GM19328 (cell line): Measurements from ENCODE around the gene KAZN.

ENCODE experiments used
- ATAC-seq: cut with Tn5 transposase; IDR thresholded peaks from one replicate; pipeline ENCODE4 v1.9.1; 2021; ENCODE audit warnings: mild to moderate bottlenecking, moderate library complexity; ENCODE audit not compliant: unreplicated experiment

KAZN gene

DNA sequence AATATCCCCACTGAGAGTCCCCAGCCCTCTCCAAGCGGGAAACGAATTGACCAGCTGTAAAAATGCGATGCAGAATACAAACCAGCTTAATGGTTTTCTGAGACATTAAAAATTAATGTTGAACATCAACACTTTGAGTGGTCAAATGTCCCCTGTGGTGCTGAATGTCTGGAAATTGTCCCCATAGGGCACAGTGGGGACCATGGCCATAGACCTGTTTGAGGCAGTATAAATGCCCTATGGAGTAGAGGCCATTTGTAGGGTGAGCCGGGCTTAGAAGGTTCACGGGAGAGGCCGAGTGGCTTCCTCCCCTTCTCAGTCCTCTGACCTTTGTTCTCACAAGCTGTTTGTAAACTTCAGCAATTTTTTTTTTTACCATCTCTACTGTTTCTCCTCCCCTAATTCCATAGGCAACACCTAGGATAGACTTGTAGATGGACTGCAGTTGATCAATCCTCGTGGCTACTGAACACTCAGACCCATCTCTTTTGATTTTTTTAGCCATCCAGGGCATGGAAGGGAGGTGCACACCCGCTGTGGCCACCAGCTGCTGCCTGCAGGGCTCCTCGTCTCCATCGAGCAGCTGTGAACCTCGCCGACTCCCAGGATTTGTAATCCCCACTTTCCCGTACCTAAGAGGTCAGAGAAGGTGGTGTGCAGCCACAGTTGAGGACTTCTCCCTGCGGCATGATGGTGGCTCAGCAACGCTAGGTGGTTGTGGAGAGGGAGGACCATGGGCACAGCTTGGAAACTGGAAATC is 41.0 kb downstream of the KAZN start:
- ATAC-seq: no peak

DNA sequence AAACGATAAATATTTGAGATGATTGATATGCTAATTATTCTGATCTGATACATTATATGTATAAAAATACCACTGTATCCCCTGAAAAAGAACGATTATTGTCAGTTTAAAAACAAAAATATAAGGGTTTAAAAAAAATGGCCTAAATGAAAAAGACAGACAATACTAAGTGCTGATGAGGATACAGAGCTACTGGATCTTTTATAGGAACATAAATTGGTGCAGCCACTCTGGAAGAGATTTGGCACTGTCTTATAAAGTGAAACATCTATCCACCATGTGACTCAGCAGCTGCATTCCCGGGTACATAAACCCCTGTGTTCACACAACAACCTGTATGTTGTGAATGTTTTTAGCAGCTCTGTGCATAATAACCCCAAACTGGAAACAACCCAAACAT is 44.2 kb downstream of the KAZN start:
- no peak for ATAC-seq

DNA sequence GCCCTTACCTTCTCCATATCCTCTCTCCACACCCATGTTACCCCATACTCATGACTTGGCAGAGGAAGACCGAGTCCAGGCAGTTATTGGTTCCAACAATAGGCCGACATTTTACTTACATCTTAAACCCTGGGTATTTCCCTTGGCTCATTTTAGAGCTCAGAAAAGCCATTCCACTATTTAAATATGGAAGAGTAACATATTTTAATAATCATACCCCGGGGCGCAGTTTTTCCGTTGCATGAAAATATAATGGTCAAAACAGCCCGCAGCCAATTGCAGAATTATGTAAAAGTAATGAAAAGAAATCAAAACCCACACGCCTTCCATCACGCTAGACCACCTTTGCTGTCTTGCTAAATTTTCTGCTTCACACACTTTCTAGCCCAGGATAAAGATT is 48.5 kb downstream of the KAZN start:
- ATAC-seq: no peak

DNA sequence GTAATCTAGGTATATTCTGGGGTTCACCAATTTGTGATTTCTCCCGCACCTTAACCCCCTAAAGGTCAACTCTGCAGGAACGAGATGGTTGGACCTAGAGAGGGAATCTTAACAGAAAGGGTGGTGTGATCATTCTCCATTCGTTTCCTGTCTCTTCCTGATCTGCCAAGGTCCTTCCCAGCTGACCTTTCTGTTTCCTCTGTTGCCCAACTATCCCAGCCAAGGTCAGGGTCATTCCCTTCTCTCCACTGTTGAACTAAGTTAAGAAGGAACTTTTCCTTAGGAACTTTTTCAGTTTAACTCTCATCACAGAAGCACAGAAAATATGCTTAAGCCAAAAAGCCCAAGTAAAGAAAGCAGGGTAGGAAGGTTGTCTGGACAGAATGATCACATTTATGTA is 49.3 kb downstream of the KAZN start:
- no peak for ATAC-seq

DNA sequence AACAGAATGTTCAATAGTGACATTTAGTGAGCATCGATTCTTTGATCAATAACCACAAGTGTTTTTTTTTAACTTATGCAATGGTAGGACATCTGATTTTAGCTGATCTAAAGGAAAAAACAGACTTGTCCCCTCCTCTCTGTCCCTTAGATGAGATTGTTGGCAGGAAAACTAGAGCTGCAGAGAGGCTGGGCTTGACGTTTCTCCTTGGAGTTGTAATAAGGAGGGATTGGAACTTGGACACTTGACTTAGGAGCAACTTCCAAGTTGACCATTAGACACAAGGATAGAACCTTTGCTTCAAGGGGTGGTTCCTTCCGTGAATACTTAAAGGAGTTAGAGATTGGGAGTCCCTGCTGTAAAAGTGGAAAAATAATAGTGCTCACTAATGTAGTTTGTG is 49.9 kb downstream of the KAZN start:
- ATAC-seq: no peak

DNA sequence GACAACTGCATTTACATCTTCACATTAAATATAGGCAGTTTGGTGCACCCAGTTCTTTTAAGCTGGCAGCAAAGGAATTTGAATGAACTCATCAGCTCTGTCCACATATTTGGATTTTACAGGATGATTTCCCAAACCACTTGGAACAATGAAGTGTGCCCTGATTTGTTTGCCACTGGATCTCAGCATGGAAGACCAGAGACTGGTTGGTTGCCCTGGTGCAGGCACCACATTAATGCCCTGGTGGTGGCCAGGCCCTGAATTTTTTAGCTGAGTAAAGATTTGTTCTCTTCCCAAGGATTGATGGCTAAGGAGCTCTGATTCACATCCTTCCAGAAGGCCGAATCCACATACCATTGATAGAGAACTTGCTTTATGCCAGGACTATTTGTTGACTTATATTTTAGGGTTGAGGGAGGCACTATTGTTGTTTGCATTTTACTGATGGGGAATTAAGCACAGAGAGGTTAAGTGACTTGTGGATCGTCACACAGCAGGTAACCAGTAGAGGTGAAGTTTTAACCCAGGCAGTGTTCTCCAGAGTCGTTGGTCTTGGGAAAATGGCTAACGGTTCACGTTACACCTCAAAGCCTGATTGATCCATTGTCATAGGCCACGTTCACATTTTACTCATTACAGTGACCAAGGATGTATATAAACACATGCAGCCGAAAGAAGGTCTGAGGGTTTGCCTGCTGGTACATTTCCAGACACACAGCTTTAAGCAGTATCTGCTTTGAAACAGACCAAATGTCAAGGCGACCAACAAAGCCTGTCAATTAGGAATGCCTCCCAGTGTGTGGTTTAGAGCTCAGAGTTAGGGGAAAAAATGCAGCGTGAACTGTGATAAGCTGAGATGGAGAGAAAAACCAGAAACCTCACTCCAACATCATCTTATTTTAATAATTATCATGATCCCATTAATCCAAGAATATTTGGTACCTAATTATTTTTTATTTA is 50.7 kb downstream of the KAZN start:
- ATAC-seq: no peak

DNA sequence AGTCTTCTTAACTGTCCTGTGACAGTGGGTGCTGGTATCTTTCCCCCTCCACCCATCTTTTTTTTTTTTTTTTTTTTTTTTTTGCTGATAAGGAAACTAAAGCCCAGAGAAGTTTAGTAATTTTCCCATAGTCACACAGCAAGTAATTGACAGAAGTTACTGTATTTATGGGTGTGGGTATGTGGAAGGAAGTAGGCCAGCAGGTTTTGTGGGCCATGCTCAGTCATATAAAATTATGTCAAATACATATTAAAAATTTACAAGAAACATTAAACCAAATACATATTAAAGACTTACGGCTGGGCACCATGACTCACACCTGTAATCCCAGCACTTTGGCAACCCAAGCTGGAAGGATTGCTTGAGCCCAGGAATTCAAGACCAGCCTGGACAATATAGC is 51.5 kb downstream of the KAZN start:
- ATAC-seq: no peak

DNA sequence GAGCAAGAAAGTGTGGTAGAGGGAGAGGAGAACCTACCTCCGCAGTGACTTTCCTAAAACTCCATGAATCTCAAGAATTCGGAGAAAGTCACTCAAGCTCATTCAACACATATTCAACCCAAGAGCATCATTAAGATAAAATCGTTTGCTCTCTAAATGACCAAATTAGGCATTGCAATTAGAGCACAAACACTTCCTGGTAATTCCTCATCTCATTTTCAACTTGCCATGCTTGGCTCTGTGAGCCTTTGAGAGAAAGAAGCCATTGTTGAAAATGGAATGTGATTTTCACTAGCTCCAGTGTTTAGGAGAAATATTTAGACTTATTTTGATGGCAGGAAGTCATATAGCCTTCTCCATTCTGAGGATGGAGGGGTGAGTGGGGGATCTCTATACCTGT is 52.5 kb downstream of the KAZN start:
- no peak for ATAC-seq

DNA sequence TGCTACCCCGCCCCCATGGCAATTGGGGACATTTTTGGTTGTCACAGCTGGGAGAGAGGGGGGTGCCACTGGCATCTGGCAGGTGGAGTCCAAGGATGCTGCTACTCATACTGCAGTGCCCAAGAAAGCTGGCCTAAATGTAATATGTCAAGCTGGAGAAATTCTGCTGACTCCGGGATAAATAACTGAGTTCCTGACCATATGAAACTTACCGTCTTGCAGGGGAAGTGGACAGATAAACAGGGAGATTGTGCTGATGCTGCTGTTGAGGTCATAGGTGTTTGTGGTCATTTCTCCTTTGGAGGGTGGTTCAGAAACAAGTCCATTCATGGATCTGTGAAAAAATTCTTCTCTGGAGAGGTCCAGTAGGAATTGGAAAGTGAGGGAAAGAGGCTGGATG is 54.4 kb downstream of the KAZN start:
- ATAC-seq: no peak

DNA sequence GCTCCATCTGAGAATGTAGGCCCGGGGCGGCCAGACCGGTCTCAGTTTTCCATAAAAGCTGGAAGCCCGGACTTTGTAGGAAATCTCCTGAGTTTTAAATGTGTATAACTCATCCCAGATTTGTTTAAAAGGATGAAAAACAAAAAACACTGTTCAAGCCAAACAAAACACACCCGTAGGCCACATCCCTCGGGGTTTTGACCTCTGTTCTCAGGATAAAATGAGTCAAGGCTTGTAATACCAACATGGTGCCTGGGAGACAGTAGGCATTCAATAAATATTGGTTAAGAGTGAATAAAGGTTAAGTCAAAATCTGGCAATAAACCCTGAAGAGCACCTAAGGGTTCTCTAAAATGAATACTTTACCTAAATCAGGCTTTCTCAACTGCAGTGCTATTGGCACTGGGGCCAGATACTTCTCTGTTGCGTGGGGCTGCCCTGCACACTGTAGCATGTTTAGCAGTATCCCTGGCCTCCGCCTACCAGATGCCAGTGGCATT is 55.0 kb downstream of the KAZN start:
- ATAC-seq: no peak

DNA sequence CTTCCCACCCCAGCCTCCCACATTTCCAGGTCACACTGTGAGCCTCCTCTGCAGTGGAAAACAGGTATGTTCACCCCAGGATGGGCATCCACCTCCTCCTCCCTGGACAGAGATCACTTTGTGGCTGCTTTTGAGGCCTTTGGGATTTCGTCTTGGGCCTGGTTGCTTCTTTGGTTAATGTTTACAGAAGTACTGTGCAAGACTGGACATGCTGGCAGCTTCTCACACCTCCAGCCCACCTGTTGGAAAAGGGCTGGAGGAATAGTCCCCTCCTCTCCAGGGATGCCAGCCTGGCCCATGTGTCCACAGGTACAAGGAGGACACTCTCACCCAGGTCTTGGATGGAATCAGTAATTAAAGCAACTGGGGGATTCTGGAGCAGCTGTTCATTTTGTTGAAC is 56.1 kb downstream of the KAZN start:
- no peak for ATAC-seq

DNA sequence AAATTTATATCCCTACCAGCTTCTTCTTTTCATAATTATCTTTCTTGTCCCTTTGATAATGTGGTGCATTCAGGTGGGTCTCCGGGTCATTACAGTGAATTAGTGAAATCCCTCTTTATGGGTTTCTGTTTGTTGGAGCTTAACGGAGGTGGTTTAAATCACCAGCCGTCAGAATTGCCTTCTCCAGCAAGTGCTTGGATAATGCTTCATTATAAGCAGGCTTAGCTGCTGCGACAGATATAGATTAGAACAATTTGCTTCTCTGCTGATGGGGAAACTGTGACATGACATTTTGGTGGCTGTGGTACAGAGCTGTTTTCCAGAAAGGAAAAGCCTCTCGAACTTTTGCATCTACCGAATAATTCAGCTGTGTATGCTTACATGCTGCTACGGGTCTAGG is 56.9 kb downstream of the KAZN start:
- ATAC-seq: no peak

DNA sequence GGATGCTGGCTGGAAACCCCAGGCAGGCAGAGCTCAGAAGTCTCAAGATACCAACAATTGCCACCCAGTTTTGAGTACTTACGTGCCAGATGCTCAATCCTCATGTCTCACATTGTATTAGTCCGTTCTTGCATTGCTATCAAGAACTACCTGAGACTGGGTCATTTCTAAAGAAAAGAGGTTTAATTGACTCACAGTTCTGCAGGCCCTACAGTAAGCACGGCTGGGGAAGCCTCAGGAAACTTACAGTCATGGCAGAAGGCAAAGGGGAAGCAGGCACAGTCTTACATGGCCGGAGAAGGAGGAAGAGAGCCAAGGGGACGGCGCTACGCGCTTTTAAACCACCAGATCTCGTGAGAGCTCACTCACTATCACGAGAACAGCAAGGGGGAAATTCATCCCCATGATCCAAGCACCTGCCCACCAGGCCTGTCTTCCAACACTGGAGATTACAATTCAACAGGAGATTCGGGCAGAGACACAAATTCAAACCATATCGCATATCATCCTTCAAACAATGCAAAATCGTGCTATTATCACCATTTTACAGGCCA is 58.0 kb downstream of the KAZN start:
- no peak for ATAC-seq

DNA sequence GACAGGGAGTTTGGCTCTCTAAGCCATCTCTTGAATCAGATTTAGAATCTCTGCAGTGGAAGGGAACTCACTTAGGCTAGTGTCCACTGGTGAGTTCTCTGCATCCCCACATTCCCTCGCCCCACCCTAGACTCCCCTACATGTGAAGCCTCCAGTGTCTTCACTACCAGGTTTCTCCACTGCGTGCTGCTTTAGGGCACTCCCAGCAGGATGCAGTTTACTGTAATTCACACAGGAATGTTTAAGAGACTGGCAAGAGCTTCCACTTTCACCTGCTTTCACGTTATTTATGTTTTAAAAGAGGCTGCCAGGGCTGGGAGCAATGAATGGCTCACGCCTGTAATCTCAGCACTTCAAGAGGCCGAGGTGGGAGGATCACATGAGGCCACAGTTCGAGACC is 60.2 kb downstream of the KAZN start:
- no peak for ATAC-seq

DNA sequence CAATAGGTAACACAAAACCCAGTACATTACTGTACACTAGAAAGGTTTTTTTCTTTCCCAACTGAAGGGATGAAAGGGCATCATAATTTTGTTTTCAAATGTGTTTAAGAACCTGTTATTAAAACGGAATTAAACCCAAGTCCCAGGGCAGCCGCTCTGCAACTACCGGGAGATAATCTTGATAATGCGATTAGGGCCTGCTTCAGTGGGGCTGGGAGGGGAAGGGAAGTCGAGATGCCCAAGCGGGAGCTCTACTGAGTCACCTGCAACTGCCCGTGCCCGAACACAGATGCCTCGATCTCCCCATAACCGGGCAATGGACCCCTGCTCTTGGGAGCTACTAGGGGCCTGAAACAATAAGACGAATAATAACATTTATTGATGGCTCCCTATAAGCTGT is 61.4 kb downstream of the KAZN start:
- no peak for ATAC-seq

DNA sequence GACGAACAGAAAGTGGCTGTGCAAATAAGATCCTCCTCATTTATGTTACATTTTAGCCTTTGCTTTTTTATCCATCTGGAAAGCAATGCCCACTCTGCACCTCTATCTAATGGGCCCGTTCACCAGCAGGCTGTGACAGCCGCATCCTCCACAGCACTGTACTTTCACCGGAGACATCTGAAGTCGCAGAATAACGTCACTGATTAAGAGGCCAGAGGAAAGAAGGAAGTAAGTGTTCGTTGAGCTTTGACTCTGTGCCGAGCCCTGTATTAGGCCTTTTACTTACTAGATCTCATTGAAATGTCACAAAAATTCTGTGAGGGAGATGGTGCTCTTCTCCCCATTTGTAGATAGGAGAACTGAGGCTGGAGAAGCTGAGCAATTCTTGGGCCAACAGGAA is 62.3 kb downstream of the KAZN start:
- no peak for ATAC-seq

DNA sequence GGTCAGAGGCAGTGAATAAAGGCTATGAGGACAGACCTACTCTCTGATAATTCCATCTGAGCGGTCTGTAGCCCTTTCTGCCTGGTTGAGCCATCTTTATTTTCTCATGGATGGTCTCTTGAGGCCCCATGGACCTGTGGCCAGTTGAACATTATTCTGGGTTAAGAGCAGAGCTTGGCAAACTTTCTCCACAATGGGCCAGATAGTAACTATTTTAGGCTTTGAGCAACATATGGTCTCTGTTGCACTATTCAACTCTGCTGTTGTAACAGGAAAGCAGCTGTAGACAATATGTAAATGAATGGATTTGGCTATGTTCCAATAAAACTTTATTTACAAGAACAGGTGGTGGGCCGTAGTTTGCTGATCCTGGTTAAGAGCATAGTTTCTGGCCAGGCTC is 62.7 kb downstream of the KAZN start:
- ATAC-seq: no peak

DNA sequence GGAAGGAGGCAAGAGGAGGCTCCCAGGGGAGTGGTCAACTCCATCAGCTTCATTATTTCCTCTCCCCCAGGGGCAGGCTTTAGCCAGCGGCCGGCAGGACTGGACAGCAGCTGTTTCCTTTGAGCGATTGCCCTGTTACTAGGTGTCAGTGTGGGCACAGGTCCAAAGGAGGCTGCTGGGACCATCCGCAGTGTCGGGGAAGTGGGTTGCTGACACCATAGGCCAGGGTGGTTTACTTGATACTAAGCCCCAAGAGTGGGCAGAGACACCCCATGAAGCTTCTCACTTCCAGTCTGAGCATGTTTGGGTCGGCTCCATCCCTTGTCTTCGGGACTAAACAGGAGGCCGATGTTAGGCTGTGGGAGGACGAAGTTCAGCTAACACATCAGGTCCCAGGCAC is 63.6 kb downstream of the KAZN start:
- ATAC-seq: no peak

DNA sequence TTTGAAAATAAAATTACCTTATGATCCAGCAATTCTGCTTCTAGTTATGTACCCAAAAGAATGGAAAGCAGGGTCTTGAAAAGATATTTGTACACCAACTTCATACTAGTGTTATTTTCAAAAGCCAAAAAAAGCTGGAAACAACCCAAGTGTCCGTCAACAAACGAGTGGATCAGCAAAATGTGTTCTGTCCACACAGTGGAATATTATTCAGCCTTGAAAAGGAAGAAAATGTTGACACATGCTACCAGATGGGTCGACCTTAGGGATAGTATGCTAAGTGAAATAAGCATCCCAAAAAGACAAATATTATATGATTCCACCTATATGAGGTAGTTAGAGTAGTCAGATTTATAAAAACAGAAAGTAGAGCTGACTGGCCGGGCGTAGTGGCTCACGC is 65.3 kb downstream of the KAZN start:
- ATAC-seq: no peak

DNA sequence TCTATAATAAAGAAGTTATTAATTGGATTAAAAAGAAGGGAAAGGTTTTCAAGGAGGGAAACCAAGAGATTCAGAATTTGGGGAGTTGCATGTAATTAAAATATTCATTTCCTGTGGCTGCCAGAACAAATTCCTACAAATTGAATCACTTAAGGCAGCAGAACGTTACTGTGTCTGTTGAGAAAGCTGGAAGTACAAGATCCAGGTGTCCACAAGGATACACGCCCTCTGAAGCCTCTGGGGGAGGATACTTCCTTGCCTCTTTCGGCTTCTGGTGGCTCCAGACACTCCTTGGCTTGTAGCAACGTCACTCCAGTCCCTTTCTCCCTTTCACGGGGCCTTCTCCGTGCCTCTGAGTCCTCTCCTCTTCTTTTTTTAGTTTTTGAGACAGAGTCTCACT is 67.9 kb downstream of the KAZN start:
- no peak for ATAC-seq

DNA sequence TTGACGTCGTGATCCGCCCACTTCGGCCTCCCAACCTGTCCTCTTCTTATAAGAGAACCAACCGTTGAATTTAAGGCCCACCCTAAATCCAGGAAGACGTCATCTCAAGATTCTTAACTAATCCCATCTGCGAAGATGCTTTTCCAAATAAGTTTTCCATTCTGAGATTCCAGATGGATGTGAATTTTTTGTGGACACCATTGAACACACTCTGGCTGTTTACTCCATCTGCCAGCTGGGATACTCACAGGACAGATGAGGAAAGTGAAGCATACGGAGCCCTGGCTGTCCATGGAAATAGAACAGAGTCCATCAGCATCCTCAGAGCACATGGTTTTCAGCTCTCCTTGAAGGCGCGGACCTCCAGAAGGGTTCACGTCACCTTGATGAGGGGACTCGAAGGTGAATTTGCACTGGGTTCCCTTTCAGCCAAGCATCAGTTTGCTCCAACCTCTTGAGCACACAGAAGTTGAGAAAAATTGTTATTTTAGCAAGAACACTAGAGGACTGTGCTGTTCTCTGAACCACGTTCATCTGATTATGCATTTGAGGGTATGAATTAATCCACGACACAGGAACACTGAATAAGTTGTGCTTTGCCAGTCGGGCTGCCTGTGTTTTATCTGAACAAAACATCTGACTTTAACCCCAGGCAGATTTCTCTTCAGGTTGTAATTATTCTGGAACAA is 68.6 kb downstream of the KAZN start:
- ATAC-seq: no peak
